HepG2 (cell line): ENCODE measurements around the gene PRM2. TPM values are rescaled to one million over a fixed set of nuclear protein-coding genes. Genes with fewer than 3 reads are reported as not detected.

Experiments
- ASH2L ChIP-seq: fragments of 300-600, 200-600 bp; sonication (generic); IDR thresholded peaks from 2 replicates; pipeline ENCODE4 v1.7.0; 2017; ENCODE audit warnings: low read depth, mild to moderate bottlenecking, moderate library complexity, mixed read lengths, low read length; ENCODE audit not compliant: insufficient read length
- ATF3 ChIP-seq: sonication (generic); formaldehyde crosslinking; IDR thresholded peaks from 2 replicates; pipeline ENCODE4 v1.4.0; 2020; ENCODE audit warnings: missing genetic modification reagents
- MZF1 ChIP-seq: sonication (generic); formaldehyde crosslinking; IDR thresholded peaks from 2 replicates; pipeline ENCODE4 v1.8.1; 2023; ENCODE audit warnings: mild to moderate bottlenecking, missing genetic modification reagents, borderline replicate concordance
- PITX1 ChIP-seq: sonication (generic); formaldehyde crosslinking; IDR thresholded peaks from 2 replicates; pipeline ENCODE4 v1.5.1; 2020; ENCODE audit warnings: mild to moderate bottlenecking, missing genetic modification reagents
- PRDM15 ChIP-seq: sonication (generic); formaldehyde crosslinking; IDR thresholded peaks from 2 replicates; pipeline ENCODE4 v1.4.0; 2020; ENCODE audit warnings: missing genetic modification reagents
- SMAD1 ChIP-seq: sonication (generic); formaldehyde crosslinking; IDR thresholded peaks from 2 replicates; pipeline ENCODE4 v1.4.0; 2020; ENCODE audit warnings: missing genetic modification reagents, low read depth, mild to moderate bottlenecking, borderline replicate concordance
- SP2 ChIP-seq: sonication (generic); formaldehyde crosslinking; IDR thresholded peaks from 2 replicates; pipeline ENCODE4 v1.5.1; 2020; ENCODE audit warnings: mild to moderate bottlenecking, missing genetic modification reagents
- SP4 ChIP-seq: sonication (generic); formaldehyde crosslinking; IDR thresholded peaks from 2 replicates; pipeline ENCODE4 v1.8.1; 2023; ENCODE audit warnings: mild to moderate bottlenecking, missing genetic modification reagents
- ZBTB14 ChIP-seq: sonication (generic); formaldehyde crosslinking; IDR thresholded peaks from 2 replicates; pipeline ENCODE4 v1.4.0; 2020; ENCODE audit warnings: missing genetic modification reagents
- ZBTB42 ChIP-seq: sonication (generic); formaldehyde crosslinking; IDR thresholded peaks from 2 replicates; pipeline ENCODE4 v1.5.0; 2020; ENCODE audit warnings: mild to moderate bottlenecking, missing genetic modification reagents
- ZC3H13 ChIP-seq: sonication (generic); formaldehyde crosslinking; IDR thresholded peaks from 2 replicates; pipeline ENCODE4 v1.8.1; 2023; ENCODE audit warnings: mild to moderate bottlenecking, missing genetic modification reagents, moderate library complexity
- ZNF10 ChIP-seq: sonication (generic); formaldehyde crosslinking; IDR thresholded peaks from 2 replicates; pipeline ENCODE4 v1.4.0; 2020; ENCODE audit warnings: mild to moderate bottlenecking, low read depth, missing genetic modification reagents, borderline replicate concordance
- ZNF124 ChIP-seq: sonication (generic); formaldehyde crosslinking; IDR thresholded peaks from 2 replicates; pipeline ENCODE4 v1.4.0; 2020; ENCODE audit warnings: missing genetic modification reagents
- ZNF207 ChIP-seq: fragments of 450-650 bp; IDR thresholded peaks from 2 replicates; pipeline ENCODE4 v1.6.1; 2016; ENCODE audit warnings: antibody characterized with exemption, borderline replicate concordance
- ZNF253 ChIP-seq: sonication (generic); formaldehyde crosslinking; IDR thresholded peaks from 2 replicates; pipeline ENCODE4 v1.8.0; 2022; ENCODE audit warnings: mild to moderate bottlenecking, missing genetic modification reagents, borderline replicate concordance
- ZNF256 ChIP-seq: sonication (generic); formaldehyde crosslinking; conservative IDR thresholded peaks from 2 replicates; pipeline ENCODE4 v1.4.0; 2020; ENCODE audit warnings: missing genetic modification reagents
- ZNF292 ChIP-seq: sonication (generic); formaldehyde crosslinking; IDR thresholded peaks from 2 replicates; pipeline ENCODE4 v1.8.1; 2022; ENCODE audit warnings: mild to moderate bottlenecking, low read depth, missing genetic modification reagents, borderline replicate concordance
- ZNF335 ChIP-seq: sonication (generic); formaldehyde crosslinking; IDR thresholded peaks from 2 replicates; pipeline ENCODE4 v1.4.0; 2020; ENCODE audit warnings: missing genetic modification reagents
- ZNF337 ChIP-seq: sonication (generic); formaldehyde crosslinking; IDR thresholded peaks from 2 replicates; pipeline ENCODE4 v1.5.1; 2020; ENCODE audit warnings: missing genetic modification reagents, low read depth, mild to moderate bottlenecking, borderline replicate concordance
- ZNF350 ChIP-seq: sonication (generic); formaldehyde crosslinking; IDR thresholded peaks from 2 replicates; pipeline ENCODE4 v1.4.0; 2020; ENCODE audit warnings: mild to moderate bottlenecking, low read depth, missing genetic modification reagents, borderline replicate concordance
- ZNF564 ChIP-seq: sonication (generic); formaldehyde crosslinking; IDR thresholded peaks from 2 replicates; pipeline ENCODE4 v1.8.1; 2023; ENCODE audit warnings: mild to moderate bottlenecking, missing genetic modification reagents
- polyA plus RNA-seq, 8 experiments: library from polyadenylated mRNA; depleted of rRNA in 3 of 8; stranded (reverse) in 7 of 8; unstranded in 1 of 8; fragments of >200 nt; fragmentation: Illumina TruSeq in 4 of 8; extraction: Trizol in 4 of 8; gene quantifications; 2 replicates each; pipeline versions ENCODE4 v1.2.1 to v1.2.3, GENCODE V29; 2011 to 2016; ENCODE audit warnings: low read depth in 4 of 8, missing spikeins in 1 of 8, mixed read lengths in 1 of 8; ENCODE audit not compliant: insufficient read depth in 1 of 8
- total RNA-seq, 5 experiments: library from RNA; depleted of rRNA; stranded (reverse); fragments of >200 nt; fragmentation: Illumina TruSeq; extraction: Trizol; gene quantifications; 2 replicates each; pipeline ENCODE4 v1.2.3, GENCODE V29; 2016; ENCODE audit warnings: low read depth in 1 of 5

PRM2 gene
- total and polyA plus RNA-seq, 2 of the 13 experiments (the other 11 are each of a cell fraction or from before 2014, with no cell fraction given): 0.54 TPM; not detected in 1

- TF ChIP-seq ASH2L: peak; percentile 98
- TF ChIP-seq SP2: 0 out of 2 replicates have a peak, but pooled peaks have one; percentile 13
- TF ChIP-seq ZC3H13: 0 out of 2 replicates have a peak, but pooled peaks have one; percentile 45
- TF ChIP-seq ZNF564 (CRISPR knock-in tag): no peak
- TF ChIP-seq ZNF124 (CRISPR knock-in tag): peak; percentile 6; the same call in 1 of the 2 replicates
- TF ChIP-seq ZNF10 (CRISPR knock-in tag): no peak
- no peak for TF ChIP-seq SMAD1 (CRISPR knock-in tag)
- no peak for TF ChIP-seq PITX1 (CRISPR knock-in tag)
- no peak for TF ChIP-seq ZNF207
- peak; percentile 55; the same call in 1 of the 2 replicates for TF ChIP-seq ZNF350 (CRISPR knock-in tag)
- no peak for TF ChIP-seq ZNF253 (CRISPR knock-in tag)
- 0 out of 2 replicates have a peak, but pooled peaks have one; percentile 45 for TF ChIP-seq ZBTB42 (CRISPR knock-in tag)
- no peak for TF ChIP-seq ZNF337 (CRISPR knock-in tag)
- TF ChIP-seq ZNF292 (CRISPR knock-in tag): 0 out of 2 replicates have a peak, but pooled peaks have one; percentile 51
- no peak for TF ChIP-seq ZNF335 (CRISPR knock-in tag)
- peak; percentile 42; the same call in 1 of the 2 replicates for TF ChIP-seq PRDM15 (CRISPR knock-in tag)
- no peak for TF ChIP-seq MZF1 (CRISPR knock-in tag)
- 0 out of 2 replicates have a peak, but pooled peaks have one; percentile 44 for TF ChIP-seq ZBTB14 (CRISPR knock-in tag)
- 0 out of 2 replicates have a peak, but pooled peaks have one; percentile 6 for TF ChIP-seq SP4 (CRISPR knock-in tag)
- peak; percentile 6; the same call in 1 of the 2 replicates for TF ChIP-seq ATF3 (CRISPR knock-in tag)
- TF ChIP-seq ZNF256 (CRISPR knock-in tag): peak; percentile 15
Observed at GRCh38 chr16:11278681-11279628, 2.7 kb upstream of the PRM2 start (continued).
